H1 (cell line): Measurements from ENCODE around the gene NPIPB8. TPM values are rescaled to one million over a fixed set of nuclear protein-coding genes. Genes with fewer than 3 reads are reported as not detected.
"Not testable (repeated sequence)": the region's sequence is repeated elsewhere in the genome, so short reads cannot be mapped to it uniquely, and the experiment has no call there.

Source experiments
- CTCF ChIA-PET: fragments of 300-600 bp; sonication (Branson Sonifier 250); formaldehyde crosslinking; loops from one replicate; lab custom pipeline; 2021; ENCODE audit not compliant: partially characterized antibody; lab: Charles Lee
- POLR2A ChIA-PET: fragments of 300-600 bp; sonication (Branson Sonifier 250); formaldehyde crosslinking; loops from one replicate; lab custom pipeline; 2021; ENCODE audit warnings: inconsistent platforms; ENCODE audit not compliant: partially characterized antibody; lab: Charles Lee
- DNase-seq, 2 experiments: peaks; one replicate each; pipeline versions ENCODE4 v3.0.0 to v3.0.0-alpha.2; 2010 to 2022; ENCODE audit warnings: low spot score in 2 of 2, low read depth in 1 of 2, mixed read lengths in 1 of 2
- FAIRE-seq: peaks from 2 replicates; lab custom pipeline; 2011; peaks lifted over from hg19 to GRCh38; lab: Jason Lieb, UNC
- H2AFZ ChIP-seq: 2 replicates; pipeline ENCODE4 v1.8.1; 2012; ENCODE audit warnings: low read length, inconsistent platforms
- H2AK5ac ChIP-seq: 2 replicates; pipeline ENCODE4 v1.6.1; 2013; ENCODE audit warnings: low read depth, low read length
- H2BK120ac ChIP-seq: replicated peaks from 2 replicates; pipeline ENCODE3; 2013; ENCODE audit warnings: low read depth, low read length, inconsistent platforms
- H2BK12ac ChIP-seq: 2 replicates; pipeline ENCODE4 v1.6.1; 2013; ENCODE audit warnings: low read depth, low read length
- H2BK15ac ChIP-seq: 2 replicates; pipeline ENCODE4 v1.6.1; 2013; ENCODE audit warnings: low read length
- H2BK20ac ChIP-seq: 2 replicates; pipeline ENCODE4 v1.6.1; 2013; ENCODE audit warnings: low read length
- H2BK5ac ChIP-seq: 2 replicates; pipeline ENCODE4 v1.6.1; 2013; ENCODE audit warnings: low read depth, low read length
- H3K14ac ChIP-seq: 2 replicates; pipeline ENCODE4 v1.6.1; 2013; ENCODE audit warnings: inconsistent platforms; ENCODE audit not compliant: insufficient read length
- H3K18ac ChIP-seq: 2 replicates; pipeline ENCODE4 v1.6.1; 2013; ENCODE audit warnings: low read length; ENCODE audit errors: extremely low read depth
- H3K23ac ChIP-seq: 2 replicates; pipeline ENCODE4 v1.6.1; 2013; ENCODE audit warnings: inconsistent platforms; ENCODE audit not compliant: insufficient read length
- H3K23me2 ChIP-seq: 2 replicates; pipeline ENCODE4 v1.6.1; 2013; ENCODE audit warnings: low read depth, low read length
- H3K27ac ChIP-seq: 2 replicates; pipeline ENCODE4 v1.6.1; 2011; ENCODE audit warnings: low read depth, low read length, inconsistent platforms
- H3K27me3 ChIP-seq, 4 experiments: replicated peaks in 1 of 4; 1 replicate in 1 of 4; 2 replicates in 3 of 4; pipeline versions ENCODE4 v1.6.1 to v1.8.1; 2011 to 2013; ENCODE audit warnings: low read length in 3 of 4, mild to moderate bottlenecking in 3 of 4, inconsistent platforms in 2 of 4, mixed read lengths in 2 of 4, moderate library complexity in 1 of 4; ENCODE audit not compliant: control insufficient read depth in 3 of 4, insufficient read depth in 3 of 4; ENCODE audit errors: extremely low read depth in 1 of 4
- H3K36me3 ChIP-seq, 4 experiments: 2 replicates each; pipeline versions ENCODE4 v1.6.1 to v1.8.1; 2011 to 2013; ENCODE audit warnings: mild to moderate bottlenecking in 4 of 4, low read length in 3 of 4, moderate library complexity in 2 of 4, control low read depth in 1 of 4, inconsistent platforms in 1 of 4; ENCODE audit not compliant: insufficient read depth in 4 of 4, control insufficient read depth in 2 of 4
- H3K4ac ChIP-seq: replicated peaks from 2 replicates; pipeline ENCODE3; 2013; ENCODE audit warnings: low read length, low read depth, mixed read lengths, inconsistent platforms; ENCODE audit not compliant: insufficient read length
- H3K4me1 ChIP-seq, 4 experiments: replicated peaks in 1 of 4; 1 replicate in 1 of 4; 2 replicates in 3 of 4; pipeline versions ENCODE4 v1.6.1 to v1.8.1; 2011 to 2013; ENCODE audit warnings: low read length in 3 of 4, inconsistent platforms in 2 of 4, mixed read lengths in 1 of 4; ENCODE audit not compliant: insufficient read depth in 4 of 4, control insufficient read depth in 3 of 4
- H3K4me2 ChIP-seq, 2 experiments: 2 replicates each; pipeline versions ENCODE4 v1.6.1 to v1.8.1; 2011 to 2013; ENCODE audit warnings: low read depth in 2 of 2, low read length in 2 of 2, control low read depth in 1 of 2, inconsistent platforms in 1 of 2, mild to moderate bottlenecking in 1 of 2; ENCODE audit not compliant: insufficient read depth in 1 of 2
- H3K4me3 ChIP-seq, 4 experiments: fragments of 200-600, 300-600 bp in 1 of 4; sonication (generic), shearing (Covaris generic), sonication (Bioruptor Twin) in 1 of 4; 2 replicates each; pipeline versions ENCODE4 v1.5.1 to v1.8.1; 2011 to 2016; ENCODE audit warnings: low read length in 4 of 4, low read depth in 3 of 4, control low read depth in 2 of 4, inconsistent platforms in 2 of 4, mild to moderate bottlenecking in 2 of 4, mixed read lengths in 1 of 4, moderate library complexity in 1 of 4; ENCODE audit not compliant: insufficient read depth in 2 of 4; ENCODE audit errors: extremely low read depth in 1 of 4
- H3K56ac ChIP-seq: replicated peaks from 2 replicates; pipeline ENCODE3; 2013; ENCODE audit warnings: low read depth, mild to moderate bottlenecking, mixed read lengths, low read length, inconsistent platforms; ENCODE audit not compliant: insufficient read length
- H3K79me1 ChIP-seq: 2 replicates; pipeline ENCODE4 v1.6.1; 2013; ENCODE audit warnings: low read depth, low read length, control low read depth
- H3K79me2 ChIP-seq, 2 experiments: 2 replicates each; pipeline versions ENCODE4 v1.6.1 to v1.8.1; 2012 to 2013; ENCODE audit warnings: low read length in 2 of 2, mild to moderate bottlenecking in 2 of 2, inconsistent platforms in 1 of 2; ENCODE audit not compliant: insufficient read depth in 2 of 2, control insufficient read depth in 1 of 2
- H3K9ac ChIP-seq, 4 experiments: replicated peaks in 1 of 4; 1 replicate in 1 of 4; 2 replicates in 3 of 4; pipeline versions ENCODE4 v1.6.1 to v1.8.1; 2011 to 2013; ENCODE audit warnings: low read depth in 3 of 4, low read length in 3 of 4, control low read depth in 2 of 4, mild to moderate bottlenecking in 2 of 4, moderate library complexity in 2 of 4, inconsistent platforms in 1 of 4; ENCODE audit errors: extremely low read depth in 1 of 4
- H3K9me3 ChIP-seq, 2 experiments: 2 replicates each; pipeline versions ENCODE4 v1.6.1 to v1.8.1; 2012 to 2013; ENCODE audit warnings: mild to moderate bottlenecking in 2 of 2, moderate library complexity in 2 of 2, control low read depth in 1 of 2, inconsistent platforms in 1 of 2, low read depth in 1 of 2, low read length in 1 of 2, mixed read lengths in 1 of 2; ENCODE audit not compliant: insufficient read depth in 2 of 2
- H4K20me1 ChIP-seq, 2 experiments: replicated peaks in 1 of 2; 2 replicates each; pipeline versions ENCODE3 to v1.8.1; 2011 to 2013; ENCODE audit warnings: inconsistent platforms in 2 of 2, low read length in 2 of 2, mild to moderate bottlenecking in 1 of 2; ENCODE audit not compliant: insufficient read depth in 2 of 2, control insufficient read depth in 1 of 2
- H4K5ac ChIP-seq: 2 replicates; pipeline ENCODE4 v1.6.1; 2013; ENCODE audit warnings: low read length, low read depth, mixed read lengths, inconsistent platforms; ENCODE audit not compliant: insufficient read length
- H4K8ac ChIP-seq: 2 replicates; pipeline ENCODE4 v1.8.0; 2013; ENCODE audit warnings: mild to moderate bottlenecking, moderate library complexity, low read length, inconsistent platforms; ENCODE audit not compliant: insufficient read depth; ENCODE audit errors: extremely low read depth
- H4K91ac ChIP-seq: replicated peaks from 2 replicates; pipeline ENCODE3; 2013; ENCODE audit warnings: low read length, mixed read lengths, inconsistent platforms; ENCODE audit not compliant: insufficient read length
- WGBS, 2 experiments: shearing (Covaris generic) in 1 of 2; methylation state at CpG; one replicate each; pipeline versions ENCODE4 v1.1.6 to v1.1.7; 2013 to 2015; ENCODE audit warnings: low lambda C conversion rate in 2 of 2, mixed read lengths in 2 of 2, inconsistent platforms in 1 of 2, low coverage in 1 of 2, missing lambda C conversion rate in 1 of 2; ENCODE audit not compliant: insufficient replicate concordance in 2 of 2, insufficient coverage in 1 of 2, insufficient read length in 1 of 2; ENCODE audit errors: extremely low coverage in 1 of 2, missing lambda C conversion rate in 1 of 2; 5-methylcytosine and 5-hydroxymethylcytosine counted together
- polyA plus RNA-seq, 7 experiments: library from polyadenylated mRNA; depleted of rRNA in 3 of 7; stranded (reverse) in 5 of 7; unstranded in 2 of 7; fragments of >200 nt in 5 of 7; fragments of 200-250 nt in 2 of 7; gene quantifications; 1 replicate in 5 of 7; 2 replicates in 1 of 7; 4 replicates in 1 of 7; pipeline versions ENCODE4 v1.2.1 to v1.2.3, GENCODE V29; 2011 to 2013; ENCODE audit warnings: missing spikeins in 2 of 7, mixed read lengths in 2 of 7
- total RNA-seq: library from RNA; stranded (reverse); fragmentation: NEBNext Ultra II Directional; extraction: Animal tissue kit (Norgen Biotek cat#: 25700); gene quantifications from 2 replicates; pipeline ENCODE4 v1.2.1, GENCODE V29; 2021

Gene NPIPB8
- total and polyA plus RNA-seq, 2 of the 8 experiments (the other 6 are each of a cell fraction or from before 2014, with no cell fraction given) = 0.05 TPM; not detected in 1

GRCh38 chr16:28700349-28700748 is 62.5 kb downstream of the NPIPB8 start:
- H3K9ac ChIP-seq, H3K4me1 ChIP-seq, H4K8ac ChIP-seq, H3K27me3 ChIP-seq, H3K4me2 ChIP-seq, H3K18ac ChIP-seq, DNase-seq, H3K14ac ChIP-seq, H3K23me2 ChIP-seq, H4K91ac ChIP-seq, H3K79me2 ChIP-seq, H2BK15ac ChIP-seq, H3K56ac ChIP-seq, H2AFZ ChIP-seq, CTCF ChIA-PET, H2AK5ac ChIP-seq, H2BK5ac ChIP-seq, FAIRE-seq, H3K27ac ChIP-seq, H4K20me1 ChIP-seq, H3K4ac ChIP-seq, H2BK12ac ChIP-seq, POLR2A ChIA-PET, H3K9me3 ChIP-seq, H3K79me1 ChIP-seq, H2BK120ac ChIP-seq, H3K4me3 ChIP-seq, H4K5ac ChIP-seq, H3K36me3 ChIP-seq, H3K23ac ChIP-seq, H2BK20ac ChIP-seq: not testable (repeated sequence)
- WGBS, 2 experiments = no CpG with 5 or more reads among the region's 19 CpGs

- H3K36me3 ChIP-seq, POLR2A ChIA-PET, H4K5ac ChIP-seq, H3K27me3 ChIP-seq, H2BK15ac ChIP-seq, H3K4ac ChIP-seq, H2AK5ac ChIP-seq, H3K9me3 ChIP-seq, H3K23me2 ChIP-seq, H2BK12ac ChIP-seq, H3K79me1 ChIP-seq, H3K27ac ChIP-seq, H3K23ac ChIP-seq, CTCF ChIA-PET, H2BK5ac ChIP-seq, H2BK120ac ChIP-seq, H4K20me1 ChIP-seq, DNase-seq, H4K91ac ChIP-seq, H3K79me2 ChIP-seq, H4K8ac ChIP-seq, H3K14ac ChIP-seq, H3K4me2 ChIP-seq, H2BK20ac ChIP-seq, H2AFZ ChIP-seq, H3K9ac ChIP-seq, H3K56ac ChIP-seq, H3K18ac ChIP-seq, FAIRE-seq, H3K4me3 ChIP-seq, H3K4me1 ChIP-seq: not testable (repeated sequence)
- WGBS, 2 experiments = no CpG with 5 or more reads among the region's 8 CpGs
Observed at GRCh38 chr16:28701384-28701783, 63.5 kb downstream of the NPIPB8 start.
